Measurements from ENCODE around the gene HIP1. TPM values are rescaled to one million over a fixed set of nuclear protein-coding genes. Genes with fewer than 3 reads are reported as not detected.
"Not testable (repeated sequence)": the region's sequence is repeated elsewhere in the genome, so short reads cannot be mapped to it uniquely, and the experiment has no call there.

HIP1 gene
- total and polyA plus RNA-seq, 4 donors: 10.6 to 87.9 (median 43.3) TPM

DNA sequence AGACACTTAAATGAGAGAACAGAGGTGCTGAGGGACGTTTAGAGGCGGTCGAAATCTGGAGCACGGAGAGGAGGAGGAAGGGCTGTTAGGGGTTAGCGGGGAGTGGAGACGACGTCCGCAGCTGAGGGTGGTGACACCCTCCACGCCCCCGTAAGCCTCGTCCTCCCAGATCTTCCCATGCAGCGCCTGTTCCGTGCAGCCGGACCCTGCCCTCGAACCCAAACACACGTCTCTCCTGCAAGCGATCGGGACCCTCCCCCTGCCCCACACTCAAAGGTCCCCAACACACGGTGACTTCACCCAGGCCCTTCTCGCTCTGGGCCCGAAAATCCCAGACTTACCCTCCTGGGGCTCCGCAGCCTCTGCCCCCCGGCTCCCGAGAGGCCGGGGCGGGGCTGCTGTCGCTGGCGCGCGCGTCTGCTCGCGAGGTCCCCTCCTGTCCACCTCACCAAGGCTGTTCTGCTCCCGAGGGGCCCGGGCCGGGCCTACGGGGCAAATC is 211.5 kb downstream of the HIP1 start:
- Histone ChIP-seq H3K27ac (ENCODE audit: low read depth in 1 of 2, low read length in 2 of 2) (peak overlapping the region in 1 of 2 donors; percentile 38), H3K4me3 (ENCODE audit: low read length in 2 of 2) (peak overlapping the region; percentile 67 to 82)
- H3K4me1 ChIP-seq (ENCODE audit: control insufficient read depth in 1 of 2, insufficient read depth in 2 of 2, low read length in 2 of 2); H3K36me3 ChIP-seq (ENCODE audit: control insufficient read depth in 1 of 2, insufficient read depth in 2 of 2, low read length in 1 of 2); H3K27me3 ChIP-seq (ENCODE audit: control insufficient read depth in 1 of 2, insufficient read depth in 2 of 2, low read length in 1 of 2); ATAC-seq (ENCODE audit: low FRiP score); H3K9me3 ChIP-seq (ENCODE audit: control insufficient read depth, low read length): not testable (repeated sequence)
- intact Hi-C loops (cut with DNase I): loop anchor here in 1 of 2 donors (10.0 kb wide), 1 partner anchor 238 kb away; no protein-coding TSS in a partner anchor
- 0% methylated on average over 37 of the region's 37 CpGs for WGBS, 2 donors
- DNase-seq: peak in 1 of 2 donors; percentile 73

DNA sequence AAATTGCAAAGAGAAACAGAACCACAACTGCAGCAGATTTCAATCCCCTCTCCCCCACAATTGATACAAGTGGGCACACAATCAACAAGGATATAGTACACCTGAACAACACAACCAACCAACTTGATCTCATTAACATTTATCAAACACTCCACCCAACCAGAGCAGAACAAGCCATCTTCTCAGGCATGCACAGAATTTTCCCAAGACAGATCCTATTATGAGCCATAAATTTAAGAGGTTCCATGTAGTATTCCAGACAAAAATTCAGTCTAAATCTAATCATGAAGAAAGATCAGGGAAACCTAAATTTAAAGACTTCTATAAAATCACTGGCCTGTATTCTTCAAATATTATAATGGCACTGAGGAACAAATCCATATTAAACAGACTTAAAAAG is 217.0 kb downstream of the HIP1 start:
- H3K36me3 ChIP-seq (ENCODE audit: control insufficient read depth in 1 of 2, insufficient read depth in 2 of 2, low read length in 1 of 2): not testable (repeated sequence)

GRCh38 chr7:75518842-75519241 is 219.9 kb downstream of the HIP1 start:
- H3K36me3 ChIP-seq (ENCODE audit: control insufficient read depth in 1 of 2, insufficient read depth in 2 of 2, low read length in 1 of 2); H3K9me3 ChIP-seq (ENCODE audit: control insufficient read depth, low read length); ATAC-seq (ENCODE audit: low FRiP score); H3K27ac ChIP-seq (ENCODE audit: low read depth in 1 of 2, low read length in 2 of 2); intact Hi-C loops (cut with DNase I); H3K4me1 ChIP-seq (ENCODE audit: control insufficient read depth in 1 of 2, insufficient read depth in 2 of 2, low read length in 2 of 2); H3K4me3 ChIP-seq (ENCODE audit: low read length in 2 of 2); H3K27me3 ChIP-seq (ENCODE audit: control insufficient read depth in 1 of 2, insufficient read depth in 2 of 2, low read length in 1 of 2): not testable (repeated sequence)
- peak in 1 of 2 donors; percentile 31 for DNase-seq
- WGBS, 2 donors: 3 to 12% methylated on average over 2 of the region's 2 CpGs

More for the DNA sequence above, 217.0 kb downstream of the HIP1 start:
- intact Hi-C loops (cut with DNase I): loop anchor here in 1 of 2 donors (10.0 kb wide), 1 partner anchor 243 kb away; no protein-coding TSS in a partner anchor
- ATAC-seq (ENCODE audit: low FRiP score); H3K4me1 ChIP-seq (ENCODE audit: control insufficient read depth in 1 of 2, insufficient read depth in 2 of 2, low read length in 2 of 2); H3K27ac ChIP-seq (ENCODE audit: low read depth in 1 of 2, low read length in 2 of 2); DNase-seq; H3K27me3 ChIP-seq (ENCODE audit: control insufficient read depth in 1 of 2, insufficient read depth in 2 of 2, low read length in 1 of 2); H3K9me3 ChIP-seq (ENCODE audit: control insufficient read depth, low read length); H3K4me3 ChIP-seq (ENCODE audit: low read length in 2 of 2): not testable (repeated sequence)

- intact Hi-C loops (cut with DNase I); H3K36me3 ChIP-seq (ENCODE audit: control insufficient read depth in 1 of 2, insufficient read depth in 2 of 2, low read length in 1 of 2); H3K9me3 ChIP-seq (ENCODE audit: control insufficient read depth, low read length); H3K27me3 ChIP-seq (ENCODE audit: control insufficient read depth in 1 of 2, insufficient read depth in 2 of 2, low read length in 1 of 2); H3K4me3 ChIP-seq (ENCODE audit: low read length in 2 of 2); H3K4me1 ChIP-seq (ENCODE audit: control insufficient read depth in 1 of 2, insufficient read depth in 2 of 2, low read length in 2 of 2); ATAC-seq (ENCODE audit: low FRiP score); H3K27ac ChIP-seq (ENCODE audit: low read depth in 1 of 2, low read length in 2 of 2); DNase-seq: not testable (repeated sequence)
- WGBS, 2 donors: 93 to 95% methylated on average over 2 of the region's 4 CpGs
Measured at GRCh38 chr7:75509033-75509432, 229.7 kb downstream of the HIP1 start.

DNA sequence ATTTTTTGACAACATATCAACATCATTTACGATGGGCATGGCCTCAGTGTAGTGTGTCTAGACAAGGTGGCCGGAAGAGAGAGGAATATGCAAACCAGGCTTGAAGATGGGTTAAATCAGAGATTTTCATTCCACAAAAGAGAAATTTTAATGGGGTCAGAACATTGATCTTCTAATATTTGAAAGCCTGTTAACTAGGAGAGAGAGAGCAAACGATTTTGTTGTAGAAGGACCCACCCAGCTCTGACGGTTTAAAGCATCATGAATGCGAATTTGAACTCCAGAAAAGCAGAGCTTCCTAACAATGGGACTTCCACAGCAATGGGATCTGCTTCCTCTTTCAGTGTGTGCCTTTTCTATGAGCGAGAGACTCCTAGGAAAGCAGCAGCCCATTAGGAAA is 246.7 kb downstream of the HIP1 start, which contains the start of gene SPDYE5:
Gene SPDYE5 (plus strand): TSS at position 301 of the 400 bp plus-strand sequence. CDS start 1,728 bp downstream, outside the sequence.
- H3K36me3 ChIP-seq (ENCODE audit: control insufficient read depth in 1 of 2, insufficient read depth in 2 of 2, low read length in 1 of 2); H3K9me3 ChIP-seq (ENCODE audit: control insufficient read depth, low read length); H3K27ac ChIP-seq (ENCODE audit: low read depth in 1 of 2, low read length in 2 of 2); H3K27me3 ChIP-seq (ENCODE audit: control insufficient read depth in 1 of 2, insufficient read depth in 2 of 2, low read length in 1 of 2); H3K4me1 ChIP-seq (ENCODE audit: control insufficient read depth in 1 of 2, insufficient read depth in 2 of 2, low read length in 2 of 2); intact Hi-C loops (cut with DNase I); ATAC-seq (ENCODE audit: low FRiP score); H3K4me3 ChIP-seq (ENCODE audit: low read length in 2 of 2); DNase-seq: not testable (repeated sequence)
- WGBS, 2 donors: 69 to 76% methylated on average over 4 to 5 of the region's 6 CpGs

- ATAC-seq (ENCODE audit: low FRiP score) (peak; percentile 97), DNase-seq (peak; percentile 96 to 98)
- H3K36me3 ChIP-seq (ENCODE audit: control insufficient read depth in 1 of 2, insufficient read depth in 2 of 2, low read length in 1 of 2); H3K4me1 ChIP-seq (ENCODE audit: control insufficient read depth in 1 of 2, insufficient read depth in 2 of 2, low read length in 2 of 2); intact Hi-C loops (cut with DNase I); H3K9me3 ChIP-seq (ENCODE audit: control insufficient read depth, low read length); H3K27me3 ChIP-seq (ENCODE audit: control insufficient read depth in 1 of 2, insufficient read depth in 2 of 2, low read length in 1 of 2): not testable (repeated sequence)
- 0% methylated on average over 41 to 49 of the region's 49 CpGs for WGBS, 2 donors
- Histone ChIP-seq H3K27ac (ENCODE audit: low read depth in 1 of 2, low read length in 2 of 2) (peak within 1 kb of the TSS in 1 of 2 donors; percentile 88), H3K4me3 (ENCODE audit: low read length in 2 of 2) (peak within 1 kb of the TSS; percentile 65 to 91)
Measured at GRCh38 chr7:75485979-75486643, 252.6 kb downstream of the HIP1 start, which contains the start of gene POM121C. POM121C (minus strand) TSS chr7:75486299; CDS start chr7:75441496, 44,803 bp downstream.

- H3K9me3 ChIP-seq (ENCODE audit: control insufficient read depth, low read length); DNase-seq; H3K27me3 ChIP-seq (ENCODE audit: control insufficient read depth in 1 of 2, insufficient read depth in 2 of 2, low read length in 1 of 2); H3K36me3 ChIP-seq (ENCODE audit: control insufficient read depth in 1 of 2, insufficient read depth in 2 of 2, low read length in 1 of 2); ATAC-seq (ENCODE audit: low FRiP score); H3K27ac ChIP-seq (ENCODE audit: low read depth in 1 of 2, low read length in 2 of 2); H3K4me1 ChIP-seq (ENCODE audit: control insufficient read depth in 1 of 2, insufficient read depth in 2 of 2, low read length in 2 of 2); intact Hi-C loops (cut with DNase I): not testable (repeated sequence)
- peak overlapping the region; percentile 65 to 91 for H3K4me3 ChIP-seq (ENCODE audit: low read length in 2 of 2)
- WGBS, 2 donors: 1 to 3% methylated on average over 9 to 30 of the region's 32 CpGs
Measured at GRCh38 chr7:75485355-75485978, 253.3 kb downstream of the HIP1 start.

All from aorta (tissue), 5 donors.